Measurements from ENCODE around the gene AP1S1. TPM values are rescaled to one million over a fixed set of nuclear protein-coding genes. Genes with fewer than 3 reads are reported as not detected.

Gene AP1S1
- total and polyA plus RNA-seq, 2 of the 13 experiments (the other 11 are each of a cell fraction or from before 2014, with no cell fraction given): 57.5 to 68.1 TPM

DNA sequence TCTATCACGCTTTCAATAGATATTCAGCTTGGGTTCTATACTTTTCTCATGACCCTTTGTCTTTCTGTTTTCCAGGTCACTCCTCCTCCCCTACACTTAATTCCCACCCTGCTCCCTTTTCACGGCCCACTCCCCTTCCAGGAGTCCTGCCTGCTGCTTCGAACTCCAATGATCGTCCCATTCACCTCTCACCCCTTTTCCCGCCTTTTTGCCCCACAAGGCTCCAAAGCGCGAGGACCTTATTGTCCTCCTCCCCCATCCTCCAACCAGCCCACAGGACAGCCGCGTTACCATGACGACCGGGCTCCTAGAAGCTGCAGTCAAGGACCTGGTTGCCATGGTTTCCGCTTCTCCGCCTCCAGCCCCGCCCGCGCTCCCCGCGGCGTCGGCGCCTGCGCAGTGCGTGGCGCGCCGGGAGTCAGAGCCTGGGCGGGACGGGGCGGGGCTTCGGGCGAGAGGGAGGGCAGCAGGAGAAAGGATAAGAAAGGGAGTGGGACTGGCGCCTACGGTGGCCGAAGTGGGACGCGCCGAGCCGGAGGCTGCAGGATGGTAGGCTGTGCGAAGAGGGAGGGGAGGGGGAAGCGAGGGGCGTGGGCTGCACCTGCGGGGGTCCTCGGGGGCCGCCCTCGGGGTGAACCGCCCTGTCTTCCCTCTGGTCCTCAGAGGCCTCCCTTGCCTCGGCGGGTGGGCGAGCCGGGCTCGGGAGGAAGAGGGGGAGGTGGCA, at the start of gene AP1S1 (continued):
- TF ChIP-seq, protein P1, sequence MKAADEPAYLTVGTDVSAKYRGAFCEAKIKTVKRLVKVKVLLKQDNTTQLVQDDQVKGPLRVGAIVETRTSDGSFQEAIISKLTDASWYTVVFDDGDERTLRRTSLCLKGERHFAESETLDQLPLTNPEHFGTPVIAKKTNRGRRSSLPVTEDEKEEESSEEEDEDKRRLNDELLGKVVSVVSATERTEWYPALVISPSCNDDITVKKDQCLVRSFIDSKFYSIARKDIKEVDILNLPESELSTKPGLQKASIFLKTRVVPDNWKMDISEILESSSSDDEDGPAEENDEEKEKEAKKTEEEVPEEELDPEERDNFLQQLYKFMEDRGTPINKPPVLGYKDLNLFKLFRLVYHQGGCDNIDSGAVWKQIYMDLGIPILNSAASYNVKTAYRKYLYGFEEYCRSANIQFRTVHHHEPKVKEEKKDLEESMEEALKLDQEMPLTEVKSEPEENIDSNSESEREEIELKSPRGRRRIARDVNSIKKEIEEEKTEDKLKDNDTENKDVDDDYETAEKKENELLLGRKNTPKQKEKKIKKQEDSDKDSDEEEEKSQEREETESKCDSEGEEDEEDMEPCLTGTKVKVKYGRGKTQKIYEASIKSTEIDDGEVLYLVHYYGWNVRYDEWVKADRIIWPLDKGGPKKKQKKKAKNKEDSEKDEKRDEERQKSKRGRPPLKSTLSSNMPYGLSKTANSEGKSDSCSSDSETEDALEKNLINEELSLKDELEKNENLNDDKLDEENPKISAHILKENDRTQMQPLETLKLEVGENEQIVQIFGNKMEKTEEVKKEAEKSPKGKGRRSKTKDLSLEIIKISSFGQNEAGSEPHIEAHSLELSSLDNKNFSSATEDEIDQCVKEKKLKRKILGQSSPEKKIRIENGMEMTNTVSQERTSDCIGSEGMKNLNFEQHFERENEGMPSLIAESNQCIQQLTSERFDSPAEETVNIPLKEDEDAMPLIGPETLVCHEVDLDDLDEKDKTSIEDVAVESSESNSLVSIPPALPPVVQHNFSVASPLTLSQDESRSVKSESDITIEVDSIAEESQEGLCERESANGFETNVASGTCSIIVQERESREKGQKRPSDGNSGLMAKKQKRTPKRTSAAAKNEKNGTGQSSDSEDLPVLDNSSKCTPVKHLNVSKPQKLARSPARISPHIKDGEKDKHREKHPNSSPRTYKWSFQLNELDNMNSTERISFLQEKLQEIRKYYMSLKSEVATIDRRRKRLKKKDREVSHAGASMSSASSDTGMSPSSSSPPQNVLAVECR (CRISPR knock-in tag; IDR thresholded peaks at IDR 0.05; ENCODE audit: borderline replicate concordance): peak; percentile 67; the same call in 1 of the 2 replicates
- TF ChIP-seq, protein P2, sequence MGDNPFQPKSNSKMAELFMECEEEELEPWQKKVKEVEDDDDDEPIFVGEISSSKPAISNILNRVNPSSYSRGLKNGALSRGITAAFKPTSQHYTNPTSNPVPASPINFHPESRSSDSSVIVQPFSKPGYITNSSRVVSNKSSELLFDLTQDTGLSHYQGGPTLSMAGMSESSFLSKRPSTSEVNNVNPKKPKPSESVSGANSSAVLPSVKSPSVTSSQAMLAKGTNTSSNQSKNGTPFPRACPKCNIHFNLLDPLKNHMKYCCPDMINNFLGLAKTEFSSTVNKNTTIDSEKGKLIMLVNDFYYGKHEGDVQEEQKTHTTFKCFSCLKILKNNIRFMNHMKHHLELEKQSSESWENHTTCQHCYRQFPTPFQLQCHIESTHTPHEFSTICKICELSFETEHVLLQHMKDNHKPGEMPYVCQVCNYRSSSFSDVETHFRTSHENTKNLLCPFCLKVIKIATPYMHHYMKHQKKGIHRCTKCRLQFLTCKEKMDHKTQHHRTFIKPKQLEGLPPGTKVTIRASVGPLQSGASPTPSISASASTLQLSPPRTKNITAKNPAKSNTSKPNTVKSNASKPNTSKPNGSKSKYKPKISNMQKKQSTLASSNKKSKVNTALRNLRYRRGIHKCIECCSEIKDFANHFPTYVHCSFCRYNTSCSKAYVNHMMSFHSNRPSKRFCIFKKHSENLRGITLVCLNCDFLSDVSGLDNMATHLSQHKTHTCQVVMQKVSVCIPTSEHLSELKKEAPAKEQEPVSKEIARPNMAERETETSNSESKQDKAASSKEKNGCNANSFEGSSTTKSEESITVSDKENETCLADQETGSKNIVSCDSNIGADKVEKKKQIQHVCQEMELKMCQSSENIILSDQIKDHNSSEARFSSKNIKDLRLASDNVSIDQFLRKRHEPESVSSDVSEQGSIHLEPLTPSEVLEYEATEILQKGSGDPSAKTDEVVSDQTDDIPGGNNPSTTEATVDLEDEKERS (CRISPR knock-in tag; IDR thresholded peaks at IDR 0.05): no peak
- TF ChIP-seq KDM1A (CRISPR knock-in tag; IDR thresholded peaks at IDR 0.05) (0 out of 2 replicates have a peak, but pooled peaks have one; percentile 9), ZSCAN21 (CRISPR knock-in tag; IDR thresholded peaks at IDR 0.05; ENCODE audit: borderline replicate concordance) (0 out of 2 replicates have a peak, but pooled peaks have one; percentile 45), SKI (IDR thresholded peaks at IDR 0.05; ENCODE audit: partially characterized antibody) (peak; percentile 40), NFE2 (CRISPR knock-in tag; IDR thresholded peaks at IDR 0.05) (no peak), POLR2AphosphoS5 (IDR thresholded peaks at IDR 0.05; ENCODE audit: low read depth, low read length) (peak; percentile 39; the same call in 1 of the 2 replicates), ZNF605 (CRISPR knock-in tag; IDR thresholded peaks at IDR 0.05) (0 out of 2 replicates have a peak, but pooled peaks have one; percentile 29)
- TF ChIP-seq, protein P3, sequence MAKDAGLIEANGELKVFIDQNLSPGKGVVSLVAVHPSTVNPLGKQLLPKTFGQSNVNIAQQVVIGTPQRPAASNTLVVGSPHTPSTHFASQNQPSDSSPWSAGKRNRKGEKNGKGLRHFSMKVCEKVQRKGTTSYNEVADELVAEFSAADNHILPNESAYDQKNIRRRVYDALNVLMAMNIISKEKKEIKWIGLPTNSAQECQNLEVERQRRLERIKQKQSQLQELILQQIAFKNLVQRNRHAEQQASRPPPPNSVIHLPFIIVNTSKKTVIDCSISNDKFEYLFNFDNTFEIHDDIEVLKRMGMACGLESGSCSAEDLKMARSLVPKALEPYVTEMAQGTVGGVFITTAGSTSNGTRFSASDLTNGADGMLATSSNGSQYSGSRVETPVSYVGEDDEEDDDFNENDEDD (CRISPR knock-in tag; IDR thresholded peaks at IDR 0.05; ENCODE audit: borderline replicate concordance): peak; percentile 76; the same call in 1 of the 2 replicates
- TF ChIP-seq, protein P4, sequence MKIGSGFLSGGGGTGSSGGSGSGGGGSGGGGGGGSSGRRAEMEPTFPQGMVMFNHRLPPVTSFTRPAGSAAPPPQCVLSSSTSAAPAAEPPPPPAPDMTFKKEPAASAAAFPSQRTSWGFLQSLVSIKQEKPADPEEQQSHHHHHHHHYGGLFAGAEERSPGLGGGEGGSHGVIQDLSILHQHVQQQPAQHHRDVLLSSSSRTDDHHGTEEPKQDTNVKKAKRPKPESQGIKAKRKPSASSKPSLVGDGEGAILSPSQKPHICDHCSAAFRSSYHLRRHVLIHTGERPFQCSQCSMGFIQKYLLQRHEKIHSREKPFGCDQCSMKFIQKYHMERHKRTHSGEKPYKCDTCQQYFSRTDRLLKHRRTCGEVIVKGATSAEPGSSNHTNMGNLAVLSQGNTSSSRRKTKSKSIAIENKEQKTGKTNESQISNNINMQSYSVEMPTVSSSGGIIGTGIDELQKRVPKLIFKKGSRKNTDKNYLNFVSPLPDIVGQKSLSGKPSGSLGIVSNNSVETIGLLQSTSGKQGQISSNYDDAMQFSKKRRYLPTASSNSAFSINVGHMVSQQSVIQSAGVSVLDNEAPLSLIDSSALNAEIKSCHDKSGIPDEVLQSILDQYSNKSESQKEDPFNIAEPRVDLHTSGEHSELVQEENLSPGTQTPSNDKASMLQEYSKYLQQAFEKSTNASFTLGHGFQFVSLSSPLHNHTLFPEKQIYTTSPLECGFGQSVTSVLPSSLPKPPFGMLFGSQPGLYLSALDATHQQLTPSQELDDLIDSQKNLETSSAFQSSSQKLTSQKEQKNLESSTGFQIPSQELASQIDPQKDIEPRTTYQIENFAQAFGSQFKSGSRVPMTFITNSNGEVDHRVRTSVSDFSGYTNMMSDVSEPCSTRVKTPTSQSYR (CRISPR knock-in tag; IDR thresholded peaks at IDR 0.05; ENCODE audit: borderline replicate concordance): peak; percentile 7; the same call in 1 of the 2 replicates
- TF ChIP-seq, protein P5, sequence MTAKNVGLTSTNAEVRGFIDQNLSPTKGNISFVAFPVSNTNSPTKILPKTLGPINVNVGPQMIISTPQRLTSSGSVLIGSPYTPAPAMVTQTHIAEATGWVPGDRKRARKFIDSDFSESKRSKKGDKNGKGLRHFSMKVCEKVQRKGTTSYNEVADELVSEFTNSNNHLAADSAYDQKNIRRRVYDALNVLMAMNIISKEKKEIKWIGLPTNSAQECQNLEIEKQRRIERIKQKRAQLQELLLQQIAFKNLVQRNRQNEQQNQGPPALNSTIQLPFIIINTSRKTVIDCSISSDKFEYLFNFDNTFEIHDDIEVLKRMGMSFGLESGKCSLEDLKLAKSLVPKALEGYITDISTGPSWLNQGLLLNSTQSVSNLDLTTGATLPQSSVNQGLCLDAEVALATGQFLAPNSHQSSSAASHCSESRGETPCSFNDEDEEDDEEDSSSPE (CRISPR knock-in tag; IDR thresholded peaks at IDR 0.05): peak; percentile 81; the same call in 1 of the 2 replicates
- TF ChIP-seq, protein P6, sequence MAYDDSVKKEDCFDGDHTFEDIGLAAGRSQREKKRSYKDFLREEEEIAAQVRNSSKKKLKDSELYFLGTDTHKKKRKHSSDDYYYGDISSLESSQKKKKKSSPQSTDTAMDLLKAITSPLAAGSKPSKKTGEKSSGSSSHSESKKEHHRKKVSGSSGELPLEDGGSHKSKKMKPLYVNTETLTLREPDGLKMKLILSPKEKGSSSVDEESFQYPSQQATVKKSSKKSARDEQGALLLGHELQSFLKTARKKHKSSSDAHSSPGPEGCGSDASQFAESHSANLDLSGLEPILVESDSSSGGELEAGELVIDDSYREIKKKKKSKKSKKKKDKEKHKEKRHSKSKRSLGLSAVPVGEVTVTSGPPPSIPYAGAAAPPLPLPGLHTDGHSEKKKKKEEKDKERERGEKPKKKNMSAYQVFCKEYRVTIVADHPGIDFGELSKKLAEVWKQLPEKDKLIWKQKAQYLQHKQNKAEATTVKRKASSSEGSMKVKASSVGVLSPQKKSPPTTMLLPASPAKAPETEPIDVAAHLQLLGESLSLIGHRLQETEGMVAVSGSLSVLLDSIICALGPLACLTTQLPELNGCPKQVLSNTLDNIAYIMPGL (CRISPR knock-in tag; IDR thresholded peaks at IDR 0.05; ENCODE audit: borderline replicate concordance in 1 of 2, low read depth in 1 of 2): peak in 1 of 2 experiments; percentile 40; a peak in 1 of 4 replicates

All from HepG2 (cell line).